ENCODE data around the gene TMEM143.
A peak's percentile ranks its signal among the peaks of the same experiment; 100 is the strongest.
"Not testable (repeated sequence)": the region's sequence is repeated elsewhere in the genome, so short reads cannot be mapped to it uniquely, and the experiment has no call there.

Gene TMEM143

GRCh38 chr19:48325265-48325910 lies 38.4 kb downstream of the TMEM143 start, which contains the start of gene EMP3:
Gene EMP3 (plus strand): TSS chr19:48325552. CDS start chr19:48326845, 1,293 bp downstream.
- DNase-seq = peak; percentile 88

DNA sequence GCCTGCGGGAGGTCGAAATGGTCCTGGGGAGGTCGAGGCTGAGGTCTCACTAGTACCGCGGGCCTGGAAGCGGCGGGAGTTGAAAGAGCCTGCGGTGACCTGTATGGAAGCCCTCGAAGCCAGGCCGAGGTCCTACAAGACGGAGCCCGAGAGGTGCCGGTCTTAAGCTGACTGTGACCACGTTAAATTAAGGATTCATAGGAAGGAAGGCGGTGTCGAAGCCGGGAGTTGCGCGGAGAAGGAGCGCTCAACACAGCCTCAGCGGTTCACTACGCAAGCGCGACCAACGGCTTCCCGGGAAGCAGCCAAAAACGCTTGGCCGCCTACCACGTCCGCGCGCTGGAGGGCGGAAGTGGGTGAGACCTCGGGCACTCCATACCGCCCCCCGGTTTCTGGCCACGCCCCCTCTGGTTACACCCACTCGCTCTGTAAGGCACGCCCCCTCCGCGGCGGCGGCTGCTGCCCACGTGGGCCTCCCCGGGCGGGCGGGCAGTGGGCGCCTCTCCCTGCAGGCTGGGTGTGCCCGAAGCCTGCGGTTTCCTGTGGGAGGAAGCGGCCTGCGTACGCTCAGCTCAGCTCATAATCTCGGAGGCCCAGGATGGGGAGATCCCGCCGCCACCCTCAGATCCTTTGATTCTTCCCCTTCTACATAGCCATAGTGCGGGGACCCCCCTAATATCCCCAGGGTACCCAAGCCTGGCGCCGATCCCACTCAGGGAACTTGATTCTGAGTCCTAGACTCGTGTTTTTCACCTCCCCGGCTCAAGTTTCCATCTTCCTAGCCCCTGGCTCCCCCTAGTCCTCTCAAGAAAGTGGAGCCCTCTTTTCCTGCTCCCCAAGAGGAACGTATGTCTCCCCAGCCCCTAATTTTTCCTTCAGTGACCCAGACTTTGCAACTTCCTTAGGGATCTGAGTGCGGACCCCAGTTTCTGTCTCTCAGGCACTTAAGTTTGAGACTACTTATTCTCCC lies 41.8 kb downstream of the TMEM143 start:
- DNase-seq = peak; percentile 99

GRCh38 chr19:48321372-48321621 lies 42.4 kb downstream of the TMEM143 start:
- DNase-seq = peak; percentile 98

GRCh38 chr19:48319647-48320541 lies 43.8 kb downstream of the TMEM143 start:
- DNase-seq = peak; percentile 92

GRCh38 chr19:48318286-48318987 lies 45.3 kb downstream of the TMEM143 start:
- no peak for DNase-seq

DNA sequence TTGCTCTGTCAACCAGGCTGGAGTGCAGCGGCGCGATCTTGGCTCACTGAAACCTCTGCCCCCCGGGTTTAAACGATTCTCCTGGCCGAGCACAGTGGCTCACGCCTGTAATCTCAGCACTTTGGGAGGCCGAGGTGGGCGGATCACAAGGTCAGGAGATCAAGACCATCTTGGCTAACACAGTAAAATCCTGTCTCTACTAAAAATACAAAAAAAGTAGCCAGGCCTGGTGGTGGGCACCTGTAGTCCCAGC lies 46.1 kb downstream of the TMEM143 start:
- DNase-seq = not testable (repeated sequence)

- no peak for DNase-seq
Measured at GRCh38 chr19:48315712-48316111, 48.0 kb downstream of the TMEM143 start.

DNA sequence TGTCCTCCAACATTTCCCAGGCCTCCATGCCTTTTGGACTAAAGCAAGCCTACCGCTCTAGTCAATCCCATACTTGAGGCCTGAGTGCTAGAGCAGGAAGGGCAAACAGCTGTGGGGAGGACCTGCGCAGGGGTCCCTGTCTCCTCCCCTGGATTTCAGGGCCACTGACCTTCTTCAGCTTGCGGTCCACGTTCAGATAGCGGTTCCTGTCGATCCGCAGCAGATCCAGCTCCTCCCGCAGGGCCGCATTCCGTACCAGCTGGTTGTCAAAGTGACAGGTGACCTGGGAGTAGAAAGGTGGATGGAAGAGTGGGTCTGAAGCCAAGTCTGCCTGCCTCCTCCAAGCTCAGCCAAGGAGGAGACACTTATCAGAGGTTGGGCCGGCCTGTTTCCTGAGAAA lies 52.4 kb downstream of the TMEM143 start:
- DNase-seq = no peak

DNA sequence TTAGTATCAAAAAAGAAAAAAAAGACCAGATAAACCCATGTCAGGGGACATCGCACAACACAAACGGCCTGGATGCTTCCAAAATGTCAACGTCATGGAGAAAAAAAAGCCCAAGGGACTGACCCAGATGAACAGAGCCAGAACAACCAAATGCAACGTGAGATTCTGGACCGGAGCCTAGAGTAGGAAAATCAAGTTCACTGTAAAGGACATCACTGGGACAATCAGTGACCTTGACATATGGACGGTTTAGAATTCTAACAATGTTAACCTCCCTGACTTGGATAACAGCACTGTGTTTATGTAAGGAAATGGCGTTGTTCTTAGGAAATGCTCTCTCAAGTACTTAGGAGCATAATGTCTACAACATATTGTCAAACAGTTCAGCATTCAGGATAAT lies 53.5 kb downstream of the TMEM143 start:
- DNase-seq = no peak

DNA sequence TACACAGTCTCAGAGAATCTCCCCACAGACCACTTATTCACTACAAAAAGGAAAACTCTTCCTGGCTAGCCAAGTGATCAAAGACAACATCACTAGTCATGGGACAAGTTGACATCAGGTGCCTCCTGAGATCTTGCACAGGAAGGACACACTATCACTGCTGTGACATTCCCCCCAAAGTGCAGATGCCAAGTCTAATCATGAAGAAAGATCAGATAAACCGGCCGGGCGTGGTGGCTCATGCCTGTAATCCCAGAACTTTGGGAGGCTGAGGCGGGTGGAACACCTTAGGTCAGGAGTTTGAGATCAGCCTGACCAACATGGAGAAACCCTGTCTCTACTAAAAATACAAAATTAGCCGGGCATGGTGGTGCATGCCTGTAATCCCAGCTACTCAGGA lies 54.0 kb downstream of the TMEM143 start:
- not testable (repeated sequence) for DNase-seq

DNA sequence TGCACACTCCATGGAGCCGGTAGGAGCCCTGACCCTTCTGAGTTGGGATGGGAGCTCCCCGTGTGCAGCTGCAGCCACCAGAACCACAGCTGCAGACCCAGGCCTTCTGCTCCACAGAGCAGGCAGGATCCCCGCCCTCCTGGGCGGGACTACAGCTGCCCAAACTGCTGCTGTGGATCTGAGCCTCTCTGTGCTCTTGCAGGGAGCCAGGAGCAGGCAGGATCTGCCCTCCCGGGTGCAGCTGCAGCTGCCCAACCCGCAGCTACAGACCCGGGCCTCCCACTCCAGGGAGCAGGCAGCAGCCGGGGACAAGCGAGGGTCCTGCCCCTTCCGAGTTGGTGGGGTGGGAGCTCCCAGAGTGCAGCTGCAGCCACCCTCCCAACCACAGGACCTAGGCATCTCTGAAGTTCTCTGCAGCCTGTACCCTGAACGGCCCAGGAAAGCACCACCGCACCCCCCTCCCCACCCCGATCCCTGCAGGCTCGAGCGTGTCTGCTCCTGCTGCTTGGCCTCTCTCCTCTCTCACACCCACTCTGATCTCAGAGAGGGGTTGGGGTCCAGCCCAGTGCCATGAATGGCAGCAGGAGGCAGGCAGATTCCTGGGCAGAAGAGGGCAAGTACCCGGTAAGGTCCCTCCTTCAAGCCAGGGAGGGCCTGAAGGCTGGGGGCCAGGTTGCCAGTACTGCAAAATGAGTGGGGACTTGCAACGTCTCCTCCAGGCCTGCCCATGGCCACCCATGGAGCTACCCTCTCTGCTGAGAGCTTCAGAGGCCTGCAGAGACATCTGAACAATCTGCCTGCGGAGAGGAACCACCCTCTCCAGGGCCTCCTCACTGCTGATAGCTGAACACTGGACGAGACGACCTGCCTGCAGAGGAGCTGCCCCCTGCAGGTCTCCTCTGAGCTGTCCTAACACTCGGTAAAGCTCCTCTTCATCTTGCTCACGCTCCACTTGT lies 54.8 kb downstream of the TMEM143 start:
- DNase-seq = no peak

DNA sequence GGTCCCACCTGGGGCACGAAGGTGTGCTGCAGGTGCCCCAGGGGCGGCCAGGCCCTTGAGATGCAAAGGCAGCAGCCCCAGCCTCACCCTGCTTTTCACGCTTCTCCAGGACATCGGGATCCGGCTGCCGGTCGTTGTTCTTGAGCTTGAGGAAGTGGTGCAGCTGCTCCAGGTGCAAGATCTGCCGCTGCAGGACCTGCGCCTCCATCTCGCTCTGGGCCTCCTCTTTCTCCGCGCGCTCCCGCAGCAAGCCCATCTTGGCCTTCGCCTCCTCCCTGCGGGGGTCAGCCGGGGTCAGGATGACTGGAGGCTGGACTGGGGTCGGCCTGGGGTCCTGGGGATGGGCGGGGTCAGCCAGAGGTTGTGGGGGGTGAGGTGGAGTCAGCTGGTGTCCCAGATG lies 59.9 kb downstream of the TMEM143 start:
- DNase-seq = no peak

DNA sequence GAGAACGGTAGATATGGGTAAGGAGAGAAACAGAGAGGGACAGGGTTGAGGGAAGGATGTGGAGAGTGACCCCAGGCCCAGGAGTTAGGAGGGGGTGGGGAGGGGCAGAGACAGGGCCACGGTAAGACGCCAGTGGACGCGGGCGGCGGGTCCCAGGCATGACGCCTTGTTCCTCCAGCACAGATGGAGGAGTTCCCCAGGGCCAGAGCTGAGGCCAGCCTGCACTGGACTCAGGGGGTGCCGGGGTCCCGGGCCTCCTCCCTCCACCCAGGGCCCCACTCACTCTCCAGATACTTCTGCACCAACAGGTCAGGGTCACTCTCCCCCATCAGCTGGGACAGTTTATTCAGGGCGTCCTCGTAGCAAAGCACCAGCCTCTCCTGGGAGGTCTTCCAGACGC lies 60.4 kb downstream of the TMEM143 start:
- DNase-seq = no peak

DNA sequence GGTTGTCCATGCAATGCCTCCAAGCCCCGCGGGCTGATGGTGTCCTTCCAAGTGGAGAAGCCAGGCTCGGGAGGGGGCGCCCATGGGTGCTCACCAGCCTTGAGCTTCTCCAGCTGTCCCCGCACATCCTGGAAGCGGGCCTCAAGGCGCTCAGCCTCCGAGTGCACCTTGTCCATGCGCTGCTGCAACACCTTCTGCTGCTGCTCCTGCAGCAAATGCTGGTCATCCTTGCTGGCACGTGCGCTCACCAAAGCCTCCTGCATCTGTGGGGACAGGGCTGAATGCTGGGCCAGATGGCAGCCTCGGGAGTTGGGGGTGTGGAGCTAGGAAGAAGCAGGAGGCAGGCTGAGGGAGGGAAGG lies 61.2 kb downstream of the TMEM143 start:
- no peak for DNase-seq

DNA sequence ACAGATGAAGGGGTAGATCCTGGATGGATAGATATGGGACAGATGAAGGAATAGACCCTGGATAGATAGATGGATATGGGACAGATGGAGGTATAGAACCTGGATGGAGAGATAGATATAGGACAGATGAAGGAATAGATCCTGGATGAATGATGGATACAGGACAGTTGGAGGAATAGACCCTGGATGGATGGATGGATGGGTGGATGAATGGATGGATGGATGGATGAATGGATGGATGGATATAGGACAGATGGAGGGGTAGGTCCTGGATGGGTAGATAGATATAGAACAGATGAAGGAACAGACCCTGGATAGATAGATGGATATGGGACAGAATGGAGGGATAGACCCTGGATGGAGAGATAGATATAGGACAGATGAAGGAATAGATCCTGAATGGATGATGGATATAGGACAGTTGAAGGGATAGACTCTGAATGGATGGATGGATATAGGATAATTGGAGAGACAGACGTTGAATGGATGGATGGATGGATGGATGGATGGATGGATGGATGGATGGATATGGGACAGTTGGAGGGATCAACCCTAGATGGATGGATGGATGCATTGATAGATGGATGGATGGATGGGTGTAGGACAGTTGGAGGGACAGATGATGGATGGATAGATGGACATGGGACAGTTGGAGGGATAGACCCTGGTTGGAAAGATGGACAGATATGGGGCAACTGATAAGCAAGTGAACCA lies 61.7 kb downstream of the TMEM143 start:
- no peak for DNase-seq

GRCh38 chr19:48297975-48298374 lies 65.8 kb downstream of the TMEM143 start:
- no peak for DNase-seq

- no peak for DNase-seq
Measured at GRCh38 chr19:48296963-48297734, 66.6 kb downstream of the TMEM143 start.

- no peak for DNase-seq
Measured at GRCh38 chr19:48295458-48295857, 68.3 kb downstream of the TMEM143 start.

GRCh38 chr19:48292798-48293197 lies 70.9 kb downstream of the TMEM143 start:
- no peak for DNase-seq

- DNase-seq = not testable (repeated sequence)
Measured at GRCh38 chr19:48291489-48291815, 72.3 kb downstream of the TMEM143 start.
